HG03460 (cell line): ENCODE data around the gene ZSCAN2.
A peak's percentile ranks its signal among the peaks of the same experiment; 100 is the strongest.
"Not testable (repeated sequence)": the region's sequence is repeated elsewhere in the genome, so short reads cannot be mapped to it uniquely, and the experiment has no call there.

Experiments
- ATAC-seq: cut with Tn5 transposase; IDR thresholded peaks from one replicate; pipeline ENCODE4 v1.9.1; 2021; ENCODE audit not compliant: unreplicated experiment

Gene ZSCAN2

DNA sequence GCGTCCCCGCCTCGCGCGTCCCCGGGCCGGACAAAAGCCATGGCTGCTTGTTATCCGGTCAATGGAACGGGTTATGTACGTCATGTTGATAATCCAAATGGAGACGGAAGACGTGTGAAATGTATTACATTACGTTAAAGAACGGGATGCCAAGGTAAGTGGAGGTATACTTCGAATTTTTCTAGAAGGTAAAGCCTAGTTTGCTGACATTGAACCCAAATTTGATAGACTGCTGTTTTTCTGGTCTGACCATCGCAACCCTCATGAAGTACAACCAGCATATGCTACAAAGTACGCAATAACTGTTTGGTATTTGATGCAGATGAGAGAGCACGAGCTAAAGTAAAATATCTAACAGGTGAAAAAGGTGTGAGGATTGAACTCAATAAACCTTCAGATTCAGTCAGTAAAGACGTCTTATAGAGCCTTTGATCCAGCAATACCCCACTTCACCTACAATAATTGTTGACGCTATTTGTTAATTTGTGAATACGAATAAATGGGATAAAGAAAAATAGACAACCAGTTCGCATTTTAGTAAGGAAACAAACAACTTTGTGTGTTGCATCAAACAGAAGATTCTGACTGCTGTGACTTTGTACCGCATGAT, 33.5 kb downstream of the ZSCAN2 start:
- ATAC-seq = no peak

DNA sequence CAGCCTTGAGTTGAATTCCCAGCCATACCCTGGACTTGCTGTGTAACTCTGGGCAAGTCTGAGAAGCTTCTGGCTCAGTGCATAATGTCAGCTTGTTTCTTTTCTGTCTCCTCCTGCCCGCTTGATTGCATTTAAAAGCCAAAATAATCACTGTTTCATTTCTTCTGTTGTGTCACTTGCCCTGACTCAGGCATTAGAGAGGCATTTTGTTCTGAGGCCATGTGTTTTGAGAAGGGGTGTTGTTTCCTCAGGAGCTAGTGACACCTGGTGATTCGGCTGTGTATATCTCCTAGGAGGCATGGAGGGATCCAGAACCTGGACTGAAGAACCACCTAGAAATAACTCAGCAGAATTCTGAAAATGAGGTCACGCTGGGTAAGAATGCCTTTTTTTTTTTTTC, 37.3 kb downstream of the ZSCAN2 start:
- ATAC-seq = no peak

GRCh38 chr15:84641871-84642270, 41.1 kb downstream of the ZSCAN2 start:
- ATAC-seq = not testable (repeated sequence)

DNA sequence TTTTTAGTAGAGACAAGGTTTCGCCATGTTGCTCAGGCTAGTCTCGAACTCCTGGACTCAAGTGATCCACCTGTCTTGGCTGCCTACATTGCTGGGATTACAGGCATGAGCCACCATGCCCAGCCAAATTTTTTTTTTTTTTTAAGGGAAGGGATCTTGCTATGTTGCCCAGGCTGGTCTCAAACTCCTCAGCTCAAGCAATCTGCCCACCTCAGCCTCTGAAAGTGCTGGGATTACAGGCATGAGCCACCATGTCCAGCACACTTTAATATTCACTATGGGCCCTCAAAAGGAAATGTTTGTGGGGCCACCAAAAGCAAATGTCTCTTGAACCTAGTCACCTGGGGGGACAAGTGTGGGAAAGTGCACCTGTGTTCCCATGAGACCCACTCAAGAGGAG, 41.8 kb downstream of the ZSCAN2 start:
- not testable (repeated sequence) for ATAC-seq

GRCh38 chr15:84643838-84644237, 43.0 kb downstream of the ZSCAN2 start:
- no peak for ATAC-seq

GRCh38 chr15:84645496-84645895, 44.7 kb downstream of the ZSCAN2 start:
- ATAC-seq = no peak

DNA sequence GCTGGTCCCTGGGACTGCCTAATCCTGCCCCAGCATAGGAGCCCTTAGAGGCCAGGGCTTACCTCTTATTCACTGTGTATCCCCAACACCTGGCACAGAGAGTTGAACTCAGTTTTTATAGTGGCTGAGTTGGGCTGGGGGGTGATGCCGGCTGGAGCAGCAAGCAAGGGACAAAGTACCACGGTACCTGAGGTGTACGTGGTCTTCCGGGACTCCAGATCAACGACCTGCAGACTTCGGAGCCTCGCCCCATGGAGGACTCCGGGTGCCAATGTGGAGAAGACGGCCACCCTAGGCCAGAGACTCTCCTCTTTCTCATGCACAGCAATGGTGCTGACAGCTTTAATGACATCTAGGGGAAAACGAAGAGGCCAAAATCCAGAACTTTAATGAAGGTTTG, 45.2 kb downstream of the ZSCAN2 start:
- no peak for ATAC-seq

DNA sequence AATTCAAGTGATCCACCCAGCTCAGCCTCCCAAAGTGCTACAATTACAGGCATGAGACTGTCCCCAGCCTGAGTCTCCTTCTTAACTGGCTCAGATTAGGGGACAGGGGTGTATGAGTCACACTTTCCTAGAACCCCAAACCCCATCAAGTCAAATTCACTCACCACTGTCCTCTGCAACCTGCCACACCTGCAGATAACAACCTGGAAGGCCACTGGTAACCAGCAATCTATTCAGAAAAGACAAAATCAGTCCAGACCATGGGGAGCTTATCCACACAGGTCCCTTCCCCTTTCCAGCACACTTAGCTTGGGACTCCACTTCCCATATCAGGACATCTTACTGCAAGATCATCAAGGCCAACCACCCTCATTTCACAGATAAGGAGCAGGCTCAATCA, 46.9 kb downstream of the ZSCAN2 start:
- no peak for ATAC-seq

- no peak for ATAC-seq
Measured at GRCh38 chr15:84648539-84648938, 47.7 kb downstream of the ZSCAN2 start.

GRCh38 chr15:84649706-84650105, 48.9 kb downstream of the ZSCAN2 start:
- no peak for ATAC-seq

DNA sequence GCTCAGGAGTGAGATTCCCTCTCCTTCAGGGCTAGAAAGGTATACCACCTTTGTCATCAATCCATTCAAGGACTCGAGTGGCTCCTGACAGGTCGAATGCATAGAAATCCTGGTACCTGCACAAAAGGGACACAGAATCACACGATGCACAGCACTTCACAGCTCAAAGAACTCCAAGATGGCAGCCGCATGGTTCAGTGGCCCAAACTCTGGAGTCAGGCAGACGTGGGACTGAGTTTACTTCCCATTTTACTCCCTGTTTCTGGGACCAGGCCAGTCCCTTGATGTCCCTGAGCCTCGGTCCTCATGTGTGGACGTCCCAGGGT, 52.7 kb downstream of the ZSCAN2 start:
- ATAC-seq = no peak

GRCh38 chr15:84653910-84654688, 53.3 kb downstream of the ZSCAN2 start, which contains the start of gene WDR73:
TSS of gene WDR73 (minus strand) at chr15:84654283. CDS start at chr15:84654274, 9 bp downstream.
- ATAC-seq = peak; percentile 82

GRCh38 chr15:84654689-84655453, 54.1 kb downstream of the ZSCAN2 start:
- peak; percentile 42 for ATAC-seq

- ATAC-seq = no peak
Measured at GRCh38 chr15:84656972-84657371, 56.2 kb downstream of the ZSCAN2 start.

GRCh38 chr15:84657748-84658079, 56.9 kb downstream of the ZSCAN2 start:
- ATAC-seq = no peak

- ATAC-seq = peak; percentile 54
Measured at GRCh38 chr15:84658080-84658787, 57.4 kb downstream of the ZSCAN2 start, which contains the start of gene NMB. TSS of gene NMB (minus strand) at chr15:84658199. CDS start at chr15:84658152, 47 bp downstream.

- ATAC-seq = no peak
Measured at GRCh38 chr15:84658788-84659411, 58.1 kb downstream of the ZSCAN2 start.

GRCh38 chr15:84659904-84660781, 59.3 kb downstream of the ZSCAN2 start:
- ATAC-seq = no peak

- no peak for ATAC-seq
Measured at GRCh38 chr15:84661001-84661400, 60.2 kb downstream of the ZSCAN2 start.

DNA sequence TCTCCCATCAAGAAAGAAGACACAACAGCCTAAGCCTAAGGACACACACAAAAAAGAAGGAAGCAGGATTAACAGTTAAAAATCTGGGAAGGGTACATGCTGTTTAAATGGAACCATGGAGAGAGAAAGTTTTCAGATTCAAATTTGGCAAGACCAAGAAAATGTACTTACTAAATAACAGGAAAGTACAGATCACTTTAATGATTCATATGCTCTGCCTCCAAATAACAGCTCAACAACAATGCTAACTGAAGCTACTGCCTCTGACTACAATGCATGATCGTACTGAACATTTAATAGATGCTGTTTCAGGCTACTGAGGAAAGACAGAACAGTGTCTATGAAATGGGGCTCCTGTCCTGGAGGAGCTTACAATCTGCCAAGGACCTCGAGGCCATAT, 65.6 kb downstream of the ZSCAN2 start:
- no peak for ATAC-seq
